Testis (tissue), 2 donors: Measurements from ENCODE around the gene SCEL.

Source experiments
- CTCF ChIP-seq, 3 experiments: fragments of 450-650 bp in 2 of 3; fragments of 200-600 bp in 1 of 3; sonication (generic) in 1 of 3; IDR thresholded peaks; one replicate each; pipeline ENCODE4 v1.5.1; 2016 to 2019; ENCODE audit warnings: antibody characterized with exemption in 3 of 3, mild to moderate bottlenecking in 2 of 3, moderate library complexity in 1 of 3
- POLR2A ChIP-seq: fragments of 450-650 bp; IDR thresholded peaks from one replicate; pipeline ENCODE4 v1.6.1; 2017; ENCODE audit warnings: antibody characterized with exemption, mild to moderate bottlenecking, moderate library complexity

DNA sequence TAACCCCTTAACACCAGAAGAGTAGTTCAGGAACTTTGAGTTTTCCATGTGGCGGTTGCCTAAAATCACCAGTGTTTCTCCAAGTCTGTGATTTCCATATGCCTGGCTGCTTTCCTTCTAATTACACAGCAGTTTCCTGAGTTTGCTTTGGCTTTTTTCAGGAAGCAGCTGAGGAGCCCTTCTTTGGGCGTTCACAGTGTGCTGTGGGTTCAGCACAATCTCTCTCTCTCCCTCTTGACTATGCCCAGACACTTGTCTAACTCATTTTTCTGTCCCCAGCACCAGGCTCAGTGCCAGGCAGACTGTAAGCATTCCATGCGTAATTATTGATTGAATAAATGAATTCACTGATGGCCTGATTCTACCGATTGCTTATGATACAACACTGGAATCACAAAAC is 19.7 kb downstream of the SCEL start:
- no peak for TF ChIP-seq CTCF (IDR thresholded peaks at IDR 0.05)
- no peak for TF ChIP-seq POLR2A
